GM21576 (cell line): ENCODE results near the gene S100A9.
"Not testable (repeated sequence)": the region's sequence is repeated elsewhere in the genome, so short reads cannot be mapped to it uniquely, and the experiment has no call there.

ENCODE experiments used
- ATAC-seq: cut with Tn5 transposase; IDR thresholded peaks from one replicate; pipeline ENCODE4 v1.9.1; 2021; ENCODE audit warnings: mild to moderate bottlenecking, moderate library complexity; ENCODE audit not compliant: unreplicated experiment

The S100A9 gene

GRCh38 chr1:153404086-153404635 lies 46.5 kb downstream of the S100A9 start:
- ATAC-seq = no peak

DNA sequence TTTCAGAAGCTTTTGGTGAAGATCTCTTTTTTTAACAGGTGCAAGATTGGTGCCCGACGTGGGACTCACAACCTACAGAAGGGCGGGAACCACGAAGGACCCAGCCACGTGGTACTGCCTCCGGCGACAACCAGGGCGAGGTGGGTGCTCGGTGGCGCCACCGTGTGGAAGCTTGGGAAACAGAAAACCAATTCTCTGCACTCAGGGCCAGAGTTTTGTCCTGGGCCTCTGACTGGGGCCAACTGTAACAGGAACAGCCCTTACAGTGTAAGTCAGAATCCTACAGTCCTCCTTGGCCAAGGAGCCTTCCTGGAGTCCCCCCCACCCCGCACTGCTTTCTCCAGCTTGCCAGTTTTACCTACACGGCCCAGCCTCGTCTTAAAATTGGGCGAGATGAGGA lies 47.1 kb downstream of the S100A9 start:
- ATAC-seq = no peak

GRCh38 chr1:153405825-153406599 lies 48.4 kb downstream of the S100A9 start:
- not testable (repeated sequence) for ATAC-seq

- ATAC-seq = not testable (repeated sequence)
Observed at GRCh38 chr1:153407274-153407673, 49.6 kb downstream of the S100A9 start.
